Neural cell (in vitro differentiated cells): ENCODE results near the gene SH3RF3. TPM values are rescaled to one million over a fixed set of nuclear protein-coding genes. Genes with fewer than 3 reads are reported as not detected.

Source experiments
- H2AFZ ChIP-seq: fragments of 200-600, 300-800 bp; sonication (generic), shearing (Covaris generic); 2 replicates; pipeline ENCODE4 v1.6.0; 2014; ENCODE audit warnings: low read depth, mild to moderate bottlenecking, antibody characterized with exemption, low read length, moderate library complexity
- H3F3A ChIP-seq: fragments of 200-600 bp; shearing (Covaris generic); 2 replicates; pipeline ENCODE4 v1.6.1; 2016; ENCODE audit warnings: mild to moderate bottlenecking, moderate library complexity, mixed read lengths, antibody characterized with exemption, low read length; ENCODE audit not compliant: insufficient read depth, poor library complexity, severe bottlenecking
- H3K27ac ChIP-seq: fragments of 200-600, 300-800 bp; sonication (generic), shearing (Covaris generic); 2 replicates; pipeline ENCODE4 v1.5.1; 2014; ENCODE audit warnings: mild to moderate bottlenecking, low read length, moderate library complexity
- H3K27me3 ChIP-seq: fragments of 300-800, 200-600 bp; sonication (generic), shearing (Covaris generic); 2 replicates; pipeline ENCODE4 v1.6.0; 2014; ENCODE audit warnings: mild to moderate bottlenecking, low read depth, low read length, moderate library complexity; ENCODE audit not compliant: insufficient read depth
- H3K36me3 ChIP-seq: fragments of 300-800, 200-600 bp; sonication (generic), shearing (Covaris generic); 2 replicates; pipeline ENCODE4 v1.5.1; 2014; ENCODE audit warnings: mild to moderate bottlenecking, antibody characterized with exemption, low read length, moderate library complexity; ENCODE audit not compliant: insufficient read depth
- H3K4me2 ChIP-seq: fragments of 300-800, 200-600 bp; sonication (generic), shearing (Covaris generic); 2 replicates; pipeline ENCODE4 v1.6.0; 2014; ENCODE audit warnings: mild to moderate bottlenecking, low read length
- H3K4me3 ChIP-seq: fragments of 300-800, 200-600 bp; sonication (generic), shearing (Covaris generic); 2 replicates; pipeline ENCODE4 v1.5.1; 2014; ENCODE audit warnings: mild to moderate bottlenecking, low read length, moderate library complexity
- H3K79me2 ChIP-seq: fragments of 200-600 bp; shearing (Covaris generic); replicated peaks from 2 replicates; pipeline ENCODE4 v1.6.0; 2014; ENCODE audit warnings: mild to moderate bottlenecking, low read length, moderate library complexity; ENCODE audit not compliant: insufficient read depth
- H3K9ac ChIP-seq: fragments of 300-800, 200-600 bp; sonication (generic), shearing (Covaris generic); 2 replicates; pipeline ENCODE4 v1.6.1; 2016; ENCODE audit warnings: mild to moderate bottlenecking, low read length, mixed read lengths
- H3K9me2 ChIP-seq: fragments of 200-600 bp; shearing (Covaris generic); 2 replicates; pipeline ENCODE4 v1.6.1; 2016; ENCODE audit warnings: mild to moderate bottlenecking, low read length, mixed read lengths; ENCODE audit not compliant: insufficient read depth
- H3K9me3 ChIP-seq: fragments of 200-600, 300-800 bp; sonication (generic), shearing (Covaris generic); 2 replicates; pipeline ENCODE4 v1.6.1; 2016; ENCODE audit warnings: mild to moderate bottlenecking, mixed run types, low read length, moderate library complexity, mixed read lengths
- H4K20me1 ChIP-seq: fragments of 200-600 bp; shearing (Covaris generic); 2 replicates; pipeline ENCODE4 v1.6.1; 2016; ENCODE audit warnings: mild to moderate bottlenecking, mixed run types; ENCODE audit not compliant: insufficient read depth
- EP300 ChIP-seq: fragments of 450-650 bp; conservative IDR thresholded peaks from 2 replicates; pipeline ENCODE4 v1.6.1; 2014; ENCODE audit warnings: antibody characterized with exemption, mild to moderate bottlenecking, moderate library complexity; ENCODE audit not compliant: poor library complexity, severe bottlenecking
- EZH2 ChIP-seq: fragments of 200-600, 300-800 bp; shearing (Covaris generic), sonication (generic); IDR thresholded peaks from 2 replicates; pipeline ENCODE4 v1.6.1; 2014; ENCODE audit warnings: antibody characterized with exemption, low read length, borderline replicate concordance, mild to moderate bottlenecking; ENCODE audit not compliant: insufficient read depth, poor library complexity, severe bottlenecking
- MXI1 ChIP-seq: fragments of 450-650 bp; conservative IDR thresholded peaks from 2 replicates; pipeline ENCODE4 v1.6.1; 2014; ENCODE audit warnings: antibody characterized with exemption, mild to moderate bottlenecking; ENCODE audit not compliant: poor library complexity, severe bottlenecking
- POLR2AphosphoS5 ChIP-seq: IDR thresholded peaks from 2 replicates; pipeline ENCODE4 v1.6.1; 2012
- RAD21 ChIP-seq: fragments of 450-650 bp; conservative IDR thresholded peaks from 2 replicates; pipeline ENCODE4 v1.6.1; 2014; ENCODE audit warnings: antibody characterized with exemption, mild to moderate bottlenecking, moderate library complexity
- SMC3 ChIP-seq: fragments of 450-650 bp; conservative IDR thresholded peaks from 2 replicates; pipeline ENCODE4 v1.6.1; 2014; ENCODE audit warnings: antibody characterized with exemption, mild to moderate bottlenecking, moderate library complexity; ENCODE audit not compliant: poor library complexity
- TAF1 ChIP-seq: IDR thresholded peaks from 2 replicates; pipeline ENCODE4 v1.6.1; 2012; ENCODE audit warnings: low read depth
- polyA minus RNA-seq: library from RNA; depleted of rRNA, polyadenylated mRNA; stranded (reverse); fragments of >200 nt; gene quantifications from 2 replicates; pipeline ENCODE4 v1.2.3, GENCODE V29; 2014
- polyA plus RNA-seq: library from polyadenylated mRNA; depleted of rRNA; stranded (reverse); fragments of >200 nt; gene quantifications from 2 replicates; pipeline ENCODE4 v1.2.3, GENCODE V29; 2014
- TF ChIP-seq, protein P1 (sequence below): fragments of 450-650 bp; IDR thresholded peaks from 2 replicates; pipeline ENCODE4 v1.5.1; 2014; ENCODE audit warnings: antibody characterized with exemption, mild to moderate bottlenecking, moderate library complexity; ENCODE audit not compliant: poor library complexity, severe bottlenecking
- TF ChIP-seq, protein P2 (sequence below): IDR thresholded peaks from 2 replicates; pipeline ENCODE4 v1.6.1; 2012; ENCODE audit warnings: borderline replicate concordance

SH3RF3 gene
- polyA plus RNA-seq (0.52 and 0.53 TPM in 2 replicates), polyA minus RNA-seq (1.2 and 1.7 TPM in 2 replicates)

DNA sequence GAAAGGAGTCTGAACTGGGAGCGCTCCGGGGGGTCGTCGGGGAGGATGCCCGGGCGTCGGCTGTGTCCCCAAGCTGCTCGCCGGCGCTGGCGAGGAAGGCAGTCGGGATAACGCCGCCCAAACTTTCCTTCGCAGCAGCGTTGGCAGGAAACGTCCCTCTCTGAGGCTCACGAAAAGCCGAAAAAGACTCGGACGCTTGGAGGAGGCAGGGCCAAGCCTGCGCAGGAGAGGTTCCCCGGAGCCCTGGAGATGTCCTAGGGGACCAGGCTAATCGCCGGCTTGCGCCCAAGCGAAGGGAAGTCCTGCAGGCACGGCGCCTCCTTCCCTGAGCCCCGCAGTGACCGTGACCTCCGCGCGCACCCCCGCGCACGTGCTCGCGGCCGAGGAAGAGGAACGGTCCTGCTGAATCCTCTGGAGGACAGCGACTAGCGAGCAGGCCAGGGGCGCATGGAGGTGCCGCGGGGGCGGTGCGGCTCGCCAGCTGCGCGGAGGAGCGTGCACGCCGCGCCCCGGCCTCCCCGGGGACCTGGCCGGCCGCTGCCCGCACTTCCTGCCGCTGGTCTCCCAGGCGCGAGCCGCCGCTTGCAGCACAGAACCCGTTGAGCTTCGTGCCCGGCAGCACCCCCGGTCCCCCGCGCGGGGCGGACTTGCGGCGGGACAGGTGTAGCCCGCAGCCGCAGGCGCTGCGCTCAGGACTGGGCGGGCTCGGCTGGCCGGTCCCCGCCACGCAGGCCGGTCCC is at the start of gene SH3RF3:
TSS of gene SH3RF3 (plus strand) at position 590 of the 740 bp plus-strand sequence.
- peak within 1 kb of the TSS; percentile 81 for H3K4me3 ChIP-seq
- H3K27ac ChIP-seq, result no peak within 1 kb of the TSS
- H3K9me2 ChIP-seq, result no peaks in the 10 kb centered on the region
- H3K9ac ChIP-seq, result peak within 1 kb of the TSS; percentile 54
- peak within 1 kb of the TSS; percentile 40 for H2AFZ ChIP-seq
- no peaks in the 10 kb centered on the region for H4K20me1 ChIP-seq
- H3F3A ChIP-seq, result no peaks in the 10 kb centered on the region
- H3K9me3 ChIP-seq, result no peaks in the 10 kb centered on the region
- no peaks in the 10 kb centered on the region for H3K36me3 ChIP-seq
- peaks cover 46% of the 10 kb centered on the region for H3K27me3 ChIP-seq
- TF ChIP-seq, protein P1, sequence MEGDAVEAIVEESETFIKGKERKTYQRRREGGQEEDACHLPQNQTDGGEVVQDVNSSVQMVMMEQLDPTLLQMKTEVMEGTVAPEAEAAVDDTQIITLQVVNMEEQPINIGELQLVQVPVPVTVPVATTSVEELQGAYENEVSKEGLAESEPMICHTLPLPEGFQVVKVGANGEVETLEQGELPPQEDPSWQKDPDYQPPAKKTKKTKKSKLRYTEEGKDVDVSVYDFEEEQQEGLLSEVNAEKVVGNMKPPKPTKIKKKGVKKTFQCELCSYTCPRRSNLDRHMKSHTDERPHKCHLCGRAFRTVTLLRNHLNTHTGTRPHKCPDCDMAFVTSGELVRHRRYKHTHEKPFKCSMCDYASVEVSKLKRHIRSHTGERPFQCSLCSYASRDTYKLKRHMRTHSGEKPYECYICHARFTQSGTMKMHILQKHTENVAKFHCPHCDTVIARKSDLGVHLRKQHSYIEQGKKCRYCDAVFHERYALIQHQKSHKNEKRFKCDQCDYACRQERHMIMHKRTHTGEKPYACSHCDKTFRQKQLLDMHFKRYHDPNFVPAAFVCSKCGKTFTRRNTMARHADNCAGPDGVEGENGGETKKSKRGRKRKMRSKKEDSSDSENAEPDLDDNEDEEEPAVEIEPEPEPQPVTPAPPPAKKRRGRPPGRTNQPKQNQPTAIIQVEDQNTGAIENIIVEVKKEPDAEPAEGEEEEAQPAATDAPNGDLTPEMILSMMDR, result peak; percentile 17
- TF ChIP-seq RAD21, result no peak
- peak; percentile 3 for TF ChIP-seq POLR2AphosphoS5
- no peak for TF ChIP-seq EZH2
- TF ChIP-seq MXI1, result peak; percentile 74
- no peak for TF ChIP-seq EP300
- H3K4me2 ChIP-seq, result peak within 1 kb of the TSS; percentile 62
- H3K79me2 ChIP-seq, result no peaks in the 10 kb centered on the region

DNA sequence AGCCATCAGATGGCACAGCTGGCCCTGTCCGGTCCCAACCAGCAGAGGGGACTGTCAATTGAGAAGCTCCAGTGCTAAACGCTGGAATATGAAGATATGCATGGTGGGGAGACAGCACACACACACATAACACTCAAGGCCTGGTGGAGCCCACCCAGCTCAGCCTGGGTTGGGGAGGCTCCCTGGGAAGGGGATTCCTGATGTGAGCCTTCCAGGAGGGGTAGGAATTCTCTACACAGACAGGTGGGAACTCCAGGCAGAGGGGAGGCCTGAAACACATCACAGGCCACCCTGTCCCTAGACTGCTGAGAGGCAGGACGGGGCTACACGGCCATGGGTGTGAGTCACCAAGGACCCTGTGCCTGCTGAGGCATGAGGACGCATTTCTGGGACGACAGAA is 49.4 kb upstream of the SH3RF3 start:
- no peak overlapping the region for H3K4me3 ChIP-seq
- no peak overlapping the region for H3K27ac ChIP-seq
- H3K27me3 ChIP-seq, result no peaks in the 10 kb centered on the region
- H3K9me2 ChIP-seq, result no peaks in the 10 kb centered on the region
- no peaks in the 10 kb centered on the region for H4K20me1 ChIP-seq
- no peaks in the 10 kb centered on the region for H3K36me3 ChIP-seq
- H3K9me3 ChIP-seq, result no peaks in the 10 kb centered on the region
- no peak overlapping the region for H3K4me2 ChIP-seq
- H2AFZ ChIP-seq, result no peak overlapping the region
- no peaks in the 10 kb centered on the region for H3F3A ChIP-seq
- TF ChIP-seq, protein P2, sequence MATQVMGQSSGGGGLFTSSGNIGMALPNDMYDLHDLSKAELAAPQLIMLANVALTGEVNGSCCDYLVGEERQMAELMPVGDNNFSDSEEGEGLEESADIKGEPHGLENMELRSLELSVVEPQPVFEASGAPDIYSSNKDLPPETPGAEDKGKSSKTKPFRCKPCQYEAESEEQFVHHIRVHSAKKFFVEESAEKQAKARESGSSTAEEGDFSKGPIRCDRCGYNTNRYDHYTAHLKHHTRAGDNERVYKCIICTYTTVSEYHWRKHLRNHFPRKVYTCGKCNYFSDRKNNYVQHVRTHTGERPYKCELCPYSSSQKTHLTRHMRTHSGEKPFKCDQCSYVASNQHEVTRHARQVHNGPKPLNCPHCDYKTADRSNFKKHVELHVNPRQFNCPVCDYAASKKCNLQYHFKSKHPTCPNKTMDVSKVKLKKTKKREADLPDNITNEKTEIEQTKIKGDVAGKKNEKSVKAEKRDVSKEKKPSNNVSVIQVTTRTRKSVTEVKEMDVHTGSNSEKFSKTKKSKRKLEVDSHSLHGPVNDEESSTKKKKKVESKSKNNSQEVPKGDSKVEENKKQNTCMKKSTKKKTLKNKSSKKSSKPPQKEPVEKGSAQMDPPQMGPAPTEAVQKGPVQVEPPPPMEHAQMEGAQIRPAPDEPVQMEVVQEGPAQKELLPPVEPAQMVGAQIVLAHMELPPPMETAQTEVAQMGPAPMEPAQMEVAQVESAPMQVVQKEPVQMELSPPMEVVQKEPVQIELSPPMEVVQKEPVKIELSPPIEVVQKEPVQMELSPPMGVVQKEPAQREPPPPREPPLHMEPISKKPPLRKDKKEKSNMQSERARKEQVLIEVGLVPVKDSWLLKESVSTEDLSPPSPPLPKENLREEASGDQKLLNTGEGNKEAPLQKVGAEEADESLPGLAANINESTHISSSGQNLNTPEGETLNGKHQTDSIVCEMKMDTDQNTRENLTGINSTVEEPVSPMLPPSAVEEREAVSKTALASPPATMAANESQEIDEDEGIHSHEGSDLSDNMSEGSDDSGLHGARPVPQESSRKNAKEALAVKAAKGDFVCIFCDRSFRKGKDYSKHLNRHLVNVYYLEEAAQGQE, result no peak
- TF ChIP-seq, protein P1, result no peak
- TF ChIP-seq EP300 (no peak), MXI1 (no peak), EZH2 (no peak), SMC3 (no peak), TAF1 (no peak), POLR2AphosphoS5 (no peak), RAD21 (no peak)
- no peak overlapping the region for H3K9ac ChIP-seq
- H3K79me2 ChIP-seq, result no peaks in the 10 kb centered on the region
